ENCODE results near the gene ZNF385B.

ZNF385B gene

DNA sequence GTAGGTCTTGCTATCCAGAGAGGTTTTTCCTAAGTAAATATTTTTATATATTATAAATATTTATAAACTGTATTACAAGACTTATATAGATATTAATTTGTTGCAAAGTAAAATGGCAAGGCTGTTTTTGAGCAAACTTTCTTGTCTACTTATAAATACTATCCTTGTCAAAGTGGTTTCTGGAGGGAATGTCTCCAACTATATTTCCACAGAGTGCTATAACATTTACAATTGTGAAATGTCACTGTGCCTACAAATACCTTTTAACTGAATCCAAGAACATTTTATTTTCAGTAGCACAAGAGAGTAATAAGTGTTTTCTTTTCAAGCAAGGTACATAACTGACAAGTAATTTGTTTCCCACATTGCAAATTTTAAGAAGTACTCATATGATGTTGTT is 256.8 kb downstream of the ZNF385B start:
- no peak overlapping the region for H3K9ac ChIP-seq (ENCODE audit: low read length)
- H3K18ac ChIP-seq (ENCODE audit: low read length) = no peak overlapping the region
- no peak overlapping the region for H2AK5ac ChIP-seq (ENCODE audit: low read length)
- H4K5ac ChIP-seq (ENCODE audit: low read length) = no peak overlapping the region
- H3K79me2 ChIP-seq (ENCODE audit: control insufficient read depth, insufficient read depth, low read length) = no peaks in the 10 kb centered on the region
- no peak overlapping the region for H3K4me2 ChIP-seq (ENCODE audit: low read length)
- no peaks in the 10 kb centered on the region for H3K36me3 ChIP-seq (ENCODE audit: control insufficient read depth, insufficient read depth, low read length)
- no peak overlapping the region for H3K4ac ChIP-seq (ENCODE audit: low read depth, low read length)
- no peak overlapping the region for H4K8ac ChIP-seq (ENCODE audit: low read depth, low read length)
- no peak overlapping the region for H2BK5ac ChIP-seq (ENCODE audit: low read length)
- no peak overlapping the region for H2BK120ac ChIP-seq (ENCODE audit: low read depth, low read length)
- H3K4me1 ChIP-seq (ENCODE audit: control insufficient read depth, low read depth, low read length) = no peaks in the 10 kb centered on the region
- H3K79me1 ChIP-seq (ENCODE audit: low read length) = no peaks in the 10 kb centered on the region
- H3K27me3 ChIP-seq (ENCODE audit: insufficient read depth, low read length, poor library complexity) = no peaks in the 10 kb centered on the region
- H3K27ac ChIP-seq (ENCODE audit: low read depth, low read length) = no peak overlapping the region
- no peak overlapping the region for H2BK15ac ChIP-seq (replicated peaks; ENCODE audit: low read depth)
- no peak overlapping the region for H3K23ac ChIP-seq (ENCODE audit: low read length)
- DNase-seq = no peak
- H3K4me3 ChIP-seq (ENCODE audit: low read length) = no peak overlapping the region
- H3K56ac ChIP-seq (ENCODE audit: low read length) = no peak overlapping the region

DNA sequence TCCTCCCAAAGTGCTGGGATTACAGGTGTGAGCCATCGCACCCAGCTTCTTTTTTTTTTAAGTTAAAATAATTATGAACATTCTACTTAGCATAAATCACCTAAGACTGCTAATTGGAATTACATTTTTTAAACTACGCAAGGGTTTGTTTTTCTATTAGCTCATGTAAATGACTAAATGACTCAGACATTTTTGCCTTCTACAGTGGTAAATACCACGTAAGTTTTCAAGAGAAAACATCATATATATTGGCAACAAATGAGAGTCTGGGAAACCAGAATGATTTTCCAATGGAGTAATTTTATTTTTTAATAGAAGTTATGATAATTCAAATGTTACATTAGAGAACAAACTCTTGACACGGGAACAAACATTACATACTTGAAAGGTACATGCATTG is 259.0 kb downstream of the ZNF385B start:
- H3K4me2 ChIP-seq (ENCODE audit: low read length) = no peak overlapping the region
- no peak overlapping the region for H2AK5ac ChIP-seq (ENCODE audit: low read length)
- no CpG with 5 or more reads among the region's 4 CpGs for WGBS (ENCODE audit: extremely low coverage, insufficient coverage, low lambda C conversion rate)
- H2BK5ac ChIP-seq (ENCODE audit: low read length) = no peak overlapping the region
- DNase-seq = no peak
- H3K27ac ChIP-seq (ENCODE audit: low read depth, low read length) = no peak overlapping the region
- H3K36me3 ChIP-seq (ENCODE audit: control insufficient read depth, insufficient read depth, low read length) = no peaks in the 10 kb centered on the region
- no peak overlapping the region for H3K56ac ChIP-seq (ENCODE audit: low read length)
- no peak overlapping the region for H3K23ac ChIP-seq (ENCODE audit: low read length)
- H3K27me3 ChIP-seq (ENCODE audit: insufficient read depth, low read length, poor library complexity) = no peaks in the 10 kb centered on the region
- H4K8ac ChIP-seq (ENCODE audit: low read depth, low read length) = no peak overlapping the region
- no peak overlapping the region for H2BK120ac ChIP-seq (ENCODE audit: low read depth, low read length)
- no peaks in the 10 kb centered on the region for H3K79me2 ChIP-seq (ENCODE audit: control insufficient read depth, insufficient read depth, low read length)
- no peak overlapping the region for H2BK15ac ChIP-seq (replicated peaks; ENCODE audit: low read depth)
- no peak overlapping the region for H3K4ac ChIP-seq (ENCODE audit: low read depth, low read length)
- no peak overlapping the region for H3K9ac ChIP-seq (ENCODE audit: low read length)
- no peaks in the 10 kb centered on the region for H3K4me1 ChIP-seq (ENCODE audit: control insufficient read depth, low read depth, low read length)
- H4K5ac ChIP-seq (ENCODE audit: low read length) = no peak overlapping the region
- H3K18ac ChIP-seq (ENCODE audit: low read length) = no peak overlapping the region
- H3K4me3 ChIP-seq (ENCODE audit: low read length) = no peak overlapping the region
- no peaks in the 10 kb centered on the region for H3K79me1 ChIP-seq (ENCODE audit: low read length)

DNA sequence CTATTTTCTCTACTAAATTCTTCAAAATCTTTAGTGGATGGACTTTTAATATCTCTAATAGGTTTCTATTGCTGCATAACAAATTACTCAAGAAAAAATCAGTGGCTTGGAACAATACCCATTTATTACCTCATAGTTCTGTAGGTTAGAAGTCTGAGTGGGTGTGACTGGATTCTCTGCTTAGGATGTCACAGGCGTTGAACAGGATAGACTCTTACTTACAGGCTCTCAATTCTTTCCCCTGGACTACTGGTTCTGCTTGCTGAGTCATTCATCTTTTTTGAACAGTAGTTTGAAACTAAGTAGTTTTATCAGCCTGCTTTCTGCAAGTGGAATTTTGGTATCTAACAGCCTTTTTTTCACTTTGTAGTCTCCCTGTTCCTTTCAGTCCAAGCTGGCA is 265.4 kb downstream of the ZNF385B start:
- Histone ChIP-seq H3K4me1 (ENCODE audit: control insufficient read depth, low read depth, low read length) (no peaks in the 10 kb centered on the region), H2BK15ac (replicated peaks; ENCODE audit: low read depth) (no peak overlapping the region), H3K36me3 (ENCODE audit: control insufficient read depth, insufficient read depth, low read length) (no peaks in the 10 kb centered on the region), H3K4ac (ENCODE audit: low read depth, low read length) (no peak overlapping the region), H2BK120ac (ENCODE audit: low read depth, low read length) (peak overlapping the region; percentile 28), H4K8ac (ENCODE audit: low read depth, low read length) (no peak overlapping the region), H3K9ac (ENCODE audit: low read length) (no peak overlapping the region), H3K23ac (ENCODE audit: low read length) (no peak overlapping the region), H2BK5ac (ENCODE audit: low read length) (no peak overlapping the region), H3K27me3 (ENCODE audit: insufficient read depth, low read length, poor library complexity) (no peaks in the 10 kb centered on the region), H3K79me2 (ENCODE audit: control insufficient read depth, insufficient read depth, low read length) (no peaks in the 10 kb centered on the region), H3K27ac (ENCODE audit: low read depth, low read length) (no peak overlapping the region), H3K18ac (ENCODE audit: low read length) (no peak overlapping the region), H3K4me3 (ENCODE audit: low read length) (no peak overlapping the region), H3K4me2 (ENCODE audit: low read length) (no peak overlapping the region), H4K5ac (ENCODE audit: low read length) (no peak overlapping the region), H2AK5ac (ENCODE audit: low read length) (no peak overlapping the region), H3K79me1 (ENCODE audit: low read length) (no peaks in the 10 kb centered on the region), H3K56ac (ENCODE audit: low read length) (no peak overlapping the region)
- DNase-seq = no peak
- WGBS (ENCODE audit: extremely low coverage, insufficient coverage, low lambda C conversion rate) = no CpG with 5 or more reads among the region's 1 CpG

DNA sequence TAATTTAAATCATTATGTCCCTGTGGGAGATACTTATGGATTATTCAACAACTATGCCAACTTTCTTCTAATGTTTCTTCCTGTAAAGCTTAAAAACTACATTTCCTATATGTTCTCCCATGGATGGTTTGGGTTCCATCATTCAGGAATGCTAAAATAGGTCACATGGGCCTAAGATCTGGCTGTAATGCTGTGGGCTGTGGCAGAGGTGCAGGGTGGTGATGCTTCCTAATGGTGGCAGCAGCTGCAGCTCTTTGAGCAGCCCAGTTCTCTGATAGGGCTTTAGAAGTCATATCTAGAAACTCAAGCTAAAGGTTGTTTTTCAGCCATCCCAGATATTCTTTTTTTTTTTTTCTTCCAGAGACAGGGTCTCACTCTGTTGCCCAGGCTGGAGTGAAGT is 266.1 kb downstream of the ZNF385B start:
- no peaks in the 10 kb centered on the region for H3K79me1 ChIP-seq (ENCODE audit: low read length)
- no peak overlapping the region for H3K56ac ChIP-seq (ENCODE audit: low read length)
- H2BK120ac ChIP-seq (ENCODE audit: low read depth, low read length) = no peak overlapping the region
- H2BK15ac ChIP-seq (replicated peaks; ENCODE audit: low read depth) = no peak overlapping the region
- H3K18ac ChIP-seq (ENCODE audit: low read length) = no peak overlapping the region
- H3K23ac ChIP-seq (ENCODE audit: low read length) = no peak overlapping the region
- DNase-seq = peak; percentile 70
- no peaks in the 10 kb centered on the region for H3K4me1 ChIP-seq (ENCODE audit: control insufficient read depth, low read depth, low read length)
- H3K27me3 ChIP-seq (ENCODE audit: insufficient read depth, low read length, poor library complexity) = no peaks in the 10 kb centered on the region
- no peak overlapping the region for H3K9ac ChIP-seq (ENCODE audit: low read length)
- no peak overlapping the region for H4K5ac ChIP-seq (ENCODE audit: low read length)
- no peak overlapping the region for H3K4ac ChIP-seq (ENCODE audit: low read depth, low read length)
- H3K4me2 ChIP-seq (ENCODE audit: low read length) = no peak overlapping the region
- H3K36me3 ChIP-seq (ENCODE audit: control insufficient read depth, insufficient read depth, low read length) = no peaks in the 10 kb centered on the region
- H3K27ac ChIP-seq (ENCODE audit: low read depth, low read length) = no peak overlapping the region
- H4K8ac ChIP-seq (ENCODE audit: low read depth, low read length) = no peak overlapping the region
- no peak overlapping the region for H2AK5ac ChIP-seq (ENCODE audit: low read length)
- H3K79me2 ChIP-seq (ENCODE audit: control insufficient read depth, insufficient read depth, low read length) = no peaks in the 10 kb centered on the region
- no peak overlapping the region for H3K4me3 ChIP-seq (ENCODE audit: low read length)
- no peak overlapping the region for H2BK5ac ChIP-seq (ENCODE audit: low read length)

DNA sequence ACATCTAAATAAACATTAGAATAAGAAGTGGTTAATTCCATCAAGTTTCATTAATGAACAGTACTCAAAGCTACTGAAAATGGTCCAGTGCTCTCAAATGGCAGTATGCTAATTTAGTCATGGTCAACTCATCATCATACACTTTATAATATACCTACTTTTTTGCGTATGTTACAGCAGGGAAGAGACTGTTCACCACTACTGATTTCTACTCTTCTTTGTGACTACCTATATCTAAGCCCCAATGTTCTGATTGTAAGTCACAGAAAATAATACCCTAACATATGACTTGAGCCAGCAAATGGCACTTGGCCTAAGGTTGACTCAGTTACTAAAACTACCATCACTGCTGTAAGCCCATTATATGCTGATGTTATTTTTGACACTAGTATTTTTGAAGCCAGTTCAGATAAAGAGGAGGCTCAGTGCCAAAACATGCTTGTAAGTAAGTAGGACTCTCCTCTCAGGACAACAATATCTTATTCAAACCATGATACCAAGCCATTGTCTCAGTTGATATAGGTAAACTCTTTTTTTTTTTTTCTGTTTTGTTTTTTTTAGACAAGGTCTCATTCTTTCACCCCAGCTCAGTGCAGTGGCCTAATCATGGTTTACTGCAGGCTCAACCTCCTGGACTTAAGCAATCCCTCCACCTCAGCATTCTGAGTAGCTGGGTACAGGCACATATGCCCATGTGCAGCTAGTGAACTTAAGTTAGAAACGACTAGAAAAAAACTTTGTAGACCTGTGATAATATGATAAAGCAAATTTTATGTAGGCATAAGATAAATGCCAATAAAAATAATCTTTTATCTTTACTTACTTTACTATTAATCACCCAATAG is 266.9 kb downstream of the ZNF385B start:
- Histone ChIP-seq H3K27me3 (ENCODE audit: insufficient read depth, low read length, poor library complexity) (no peaks in the 10 kb centered on the region), H3K23ac (ENCODE audit: low read length) (no peak overlapping the region), H2BK5ac (ENCODE audit: low read length) (no peak overlapping the region), H3K4me1 (ENCODE audit: control insufficient read depth, low read depth, low read length) (no peaks in the 10 kb centered on the region), H3K4me3 (ENCODE audit: low read length) (no peak overlapping the region), H3K4me2 (ENCODE audit: low read length) (no peak overlapping the region), H3K36me3 (ENCODE audit: control insufficient read depth, insufficient read depth, low read length) (no peaks in the 10 kb centered on the region), H4K8ac (ENCODE audit: low read depth, low read length) (no peak overlapping the region), H3K4ac (ENCODE audit: low read depth, low read length) (no peak overlapping the region), H3K9ac (ENCODE audit: low read length) (no peak overlapping the region), H3K27ac (ENCODE audit: low read depth, low read length) (no peak overlapping the region), H3K18ac (ENCODE audit: low read length) (no peak overlapping the region), H3K79me1 (ENCODE audit: low read length) (no peaks in the 10 kb centered on the region), H3K56ac (ENCODE audit: low read length) (no peak overlapping the region), H4K5ac (ENCODE audit: low read length) (no peak overlapping the region), H2AK5ac (ENCODE audit: low read length) (no peak overlapping the region), H3K79me2 (ENCODE audit: control insufficient read depth, insufficient read depth, low read length) (no peaks in the 10 kb centered on the region), H2BK120ac (ENCODE audit: low read depth, low read length) (no peak overlapping the region), H2BK15ac (replicated peaks; ENCODE audit: low read depth) (no peak overlapping the region)
- no peak for DNase-seq
- no CpG with 5 or more reads among the region's 2 CpGs for WGBS (ENCODE audit: extremely low coverage, insufficient coverage, low lambda C conversion rate)

DNA sequence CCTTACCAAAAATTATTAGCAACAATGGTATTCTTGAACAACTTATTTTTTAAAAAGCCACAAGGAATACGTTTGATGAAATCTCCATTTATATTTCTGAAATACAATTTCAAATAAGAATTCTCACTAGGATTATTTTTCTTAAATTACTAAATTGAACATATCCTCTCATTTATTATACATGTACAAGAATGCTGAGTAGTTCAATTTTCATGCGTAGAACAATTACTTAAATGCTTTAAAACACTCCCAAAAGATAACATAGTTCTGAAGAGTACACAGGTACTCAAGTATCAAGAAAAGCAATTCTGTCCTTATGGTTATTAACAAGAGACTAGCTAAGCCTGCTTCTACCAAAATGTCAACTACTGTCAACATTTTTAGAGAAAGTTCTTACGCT is 268.1 kb downstream of the ZNF385B start:
- no peak overlapping the region for H2AK5ac ChIP-seq (ENCODE audit: low read length)
- H3K79me2 ChIP-seq (ENCODE audit: control insufficient read depth, insufficient read depth, low read length) = no peaks in the 10 kb centered on the region
- no peaks in the 10 kb centered on the region for H3K4me1 ChIP-seq (ENCODE audit: control insufficient read depth, low read depth, low read length)
- H2BK15ac ChIP-seq (replicated peaks; ENCODE audit: low read depth) = no peak overlapping the region
- no peak overlapping the region for H3K4me3 ChIP-seq (ENCODE audit: low read length)
- H4K8ac ChIP-seq (ENCODE audit: low read depth, low read length) = no peak overlapping the region
- no peak overlapping the region for H3K9ac ChIP-seq (ENCODE audit: low read length)
- no peak overlapping the region for H3K27ac ChIP-seq (ENCODE audit: low read depth, low read length)
- no peak overlapping the region for H2BK5ac ChIP-seq (ENCODE audit: low read length)
- H3K4ac ChIP-seq (ENCODE audit: low read depth, low read length) = no peak overlapping the region
- no peaks in the 10 kb centered on the region for H3K36me3 ChIP-seq (ENCODE audit: control insufficient read depth, insufficient read depth, low read length)
- H3K4me2 ChIP-seq (ENCODE audit: low read length) = no peak overlapping the region
- no CpG with 5 or more reads among the region's 3 CpGs for WGBS (ENCODE audit: extremely low coverage, insufficient coverage, low lambda C conversion rate)
- no peaks in the 10 kb centered on the region for H3K79me1 ChIP-seq (ENCODE audit: low read length)
- H3K18ac ChIP-seq (ENCODE audit: low read length) = no peak overlapping the region
- H3K23ac ChIP-seq (ENCODE audit: low read length) = no peak overlapping the region
- DNase-seq = no peak
- H3K56ac ChIP-seq (ENCODE audit: low read length) = no peak overlapping the region
- H3K27me3 ChIP-seq (ENCODE audit: insufficient read depth, low read length, poor library complexity) = no peaks in the 10 kb centered on the region
- no peak overlapping the region for H2BK120ac ChIP-seq (ENCODE audit: low read depth, low read length)
- H4K5ac ChIP-seq (ENCODE audit: low read length) = no peak overlapping the region

All from mesendoderm (in vitro differentiated cells).